ENCODE data around the gene FAM107A. TPM values are rescaled to one million over a fixed set of nuclear protein-coding genes. Genes with fewer than 3 reads are reported as not detected.
"Not testable (repeated sequence)": the region's sequence is repeated elsewhere in the genome, so short reads cannot be mapped to it uniquely, and the experiment has no call there.

Gene FAM107A
- total RNA-seq, 1 experiment from 2014 or later, result not detected

GRCh38 chr3:58528629-58529028 lies 48.6 kb downstream of the FAM107A start:
- Histone ChIP-seq H3K9ac (ENCODE audit: low read length) (no peak overlapping the region), H3K27me3 (ENCODE audit: insufficient read depth, low read length) (no peaks in the 10 kb centered on the region), H4K20me1 (ENCODE audit: insufficient read depth) (no peaks in the 10 kb centered on the region), H3K36me3 (ENCODE audit: control insufficient read depth in 1 of 2, insufficient read depth in 2 of 2, low read length in 2 of 2) (no peaks in the 10 kb centered on the region), H3K4me3 (replicated peaks in 1 of 2; ENCODE audit: low read depth in 1 of 2, low read length in 2 of 2) (no peak overlapping the region), H3K27ac (ENCODE audit: low read depth, low read length) (no peak overlapping the region), H3K9me3 (ENCODE audit: control insufficient read depth in 1 of 2, insufficient read depth in 1 of 2, low read depth in 1 of 2, low read length in 2 of 2) (no peaks in the 10 kb centered on the region), H2AFZ (ENCODE audit: low read depth, low read length, poor library complexity, severe bottlenecking) (no peak overlapping the region), H3K79me2 (ENCODE audit: insufficient read depth, low read length) (no peaks in the 10 kb centered on the region), H3K4me1 (ENCODE audit: control insufficient read depth in 1 of 2, insufficient read depth in 2 of 2, low read length in 2 of 2) (peaks cover 11 to 28% of the 10 kb centered on the region in 2 experiments), H3K9me2 (ENCODE audit: insufficient read depth) (no peaks in the 10 kb centered on the region), H3K4me2 (ENCODE audit: low read length) (no peak overlapping the region)
- intact Hi-C loops (cut with micrococcal nuclease), result no loop called here
- ATAC-seq, result no peak
- BruUV-seq (replicated peaks), result no TSS peak
- ChIA-PET POLR2A (interaction anchor here (0.7 kb wide), 1 partner anchor 19 kb away, joined by 5 read pairs; no protein-coding TSS in a partner anchor), CTCF (interaction anchor here (0.7 to 1.4 kb wide), 3 partner anchors 38 to 363 kb away, joined by 4 to 5 read pairs (median 4); no protein-coding TSS in a partner anchor), RAD21 (ENCODE audit: low non-redundant PET in 1 of 2, low total read pairs in 2 of 2, uncharacterized antibody in 2 of 2, unreplicated experiment in 2 of 2) (no interaction called here)
- no peak for DNase-seq (ENCODE audit: low read depth, low spot score)
- TF ChIP-seq YY1 (IDR thresholded peaks at IDR 0.05; ENCODE audit: extremely low read depth, insufficient replicate concordance, low read depth, low read length) (no peak), SRF (IDR thresholded peaks at IDR 0.05; ENCODE audit: low read depth) (no peak)

DNA sequence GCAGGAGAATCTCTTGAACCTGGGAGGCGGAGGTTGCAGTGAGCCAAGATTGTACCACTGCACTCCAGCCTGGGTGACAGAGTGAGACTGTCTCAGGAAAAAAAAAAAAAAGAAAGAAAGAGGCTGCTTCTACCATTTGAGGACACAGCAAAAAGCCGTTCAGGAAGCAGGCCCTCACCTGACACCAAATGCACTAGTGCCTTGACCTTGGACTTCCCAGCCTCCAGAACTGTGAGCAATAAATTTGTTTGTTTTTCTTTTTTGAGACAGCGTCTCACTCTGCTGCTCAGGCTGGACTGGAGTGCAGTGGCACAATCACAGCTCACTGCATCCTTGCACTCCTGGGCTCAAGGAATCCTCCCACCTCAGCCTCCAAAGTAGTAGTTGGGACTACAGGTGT lies 49.8 kb downstream of the FAM107A start:
- intact Hi-C loops (cut with micrococcal nuclease); H3K27me3 ChIP-seq (ENCODE audit: insufficient read depth, low read length); H3K4me2 ChIP-seq (ENCODE audit: low read length); H3K79me2 ChIP-seq (ENCODE audit: insufficient read depth, low read length); BruUV-seq (replicated peaks); H3K9me2 ChIP-seq (ENCODE audit: insufficient read depth); H3K4me3 ChIP-seq (replicated peaks in 1 of 2; ENCODE audit: low read depth in 1 of 2, low read length in 2 of 2); H2AFZ ChIP-seq (ENCODE audit: low read depth, low read length, poor library complexity, severe bottlenecking); ATAC-seq; H3K9me3 ChIP-seq (ENCODE audit: control insufficient read depth in 1 of 2, insufficient read depth in 1 of 2, low read depth in 1 of 2, low read length in 2 of 2); H3K36me3 ChIP-seq (ENCODE audit: control insufficient read depth in 1 of 2, insufficient read depth in 2 of 2, low read length in 2 of 2); DNase-seq (ENCODE audit: low read depth, low spot score); H4K20me1 ChIP-seq (ENCODE audit: insufficient read depth); H3K27ac ChIP-seq (ENCODE audit: low read depth, low read length); H3K9ac ChIP-seq (ENCODE audit: low read length): not testable (repeated sequence)
- ChIA-PET CTCF (interaction anchor here (1.1 kb wide), 1 partner anchor 220 kb away, joined by 6 read pairs; no protein-coding TSS in a partner anchor), RAD21 (ENCODE audit: low non-redundant PET in 1 of 2, low total read pairs in 2 of 2, uncharacterized antibody in 2 of 2, unreplicated experiment in 2 of 2) (interaction anchor here in 1 of 2 experiments (1.6 kb wide), 1 partner anchor 35 kb away, joined by 3 read pairs; the partner anchor contains the start of gene KCTD6), POLR2A (interaction anchor here (1.1 kb wide), 1 partner anchor 221 kb away, joined by 3 read pairs; the partner anchor contains the start of genes HTD2 and RPP14)
- peaks cover 9 to 20% of the 10 kb centered on the region in 2 experiments for H3K4me1 ChIP-seq (ENCODE audit: control insufficient read depth in 1 of 2, insufficient read depth in 2 of 2, low read length in 2 of 2)
